Measurements from ENCODE around the gene TRHDE.

GRCh38 chr12:72269491-72269890, 2.7 kb upstream of the TRHDE start:
- no peak for TF ChIP-seq POLR2A (IDR thresholded peaks at IDR 0.05; ENCODE audit: low read length)
- no peak for TF ChIP-seq GATA1 (IDR thresholded peaks at IDR 0.05; ENCODE audit: low read depth, low read length)
